Measurements from ENCODE around the gene CLIP2.
"Not testable (repeated sequence)": the region's sequence is repeated elsewhere in the genome, so short reads cannot be mapped to it uniquely, and the experiment has no call there.

Gene CLIP2

DNA sequence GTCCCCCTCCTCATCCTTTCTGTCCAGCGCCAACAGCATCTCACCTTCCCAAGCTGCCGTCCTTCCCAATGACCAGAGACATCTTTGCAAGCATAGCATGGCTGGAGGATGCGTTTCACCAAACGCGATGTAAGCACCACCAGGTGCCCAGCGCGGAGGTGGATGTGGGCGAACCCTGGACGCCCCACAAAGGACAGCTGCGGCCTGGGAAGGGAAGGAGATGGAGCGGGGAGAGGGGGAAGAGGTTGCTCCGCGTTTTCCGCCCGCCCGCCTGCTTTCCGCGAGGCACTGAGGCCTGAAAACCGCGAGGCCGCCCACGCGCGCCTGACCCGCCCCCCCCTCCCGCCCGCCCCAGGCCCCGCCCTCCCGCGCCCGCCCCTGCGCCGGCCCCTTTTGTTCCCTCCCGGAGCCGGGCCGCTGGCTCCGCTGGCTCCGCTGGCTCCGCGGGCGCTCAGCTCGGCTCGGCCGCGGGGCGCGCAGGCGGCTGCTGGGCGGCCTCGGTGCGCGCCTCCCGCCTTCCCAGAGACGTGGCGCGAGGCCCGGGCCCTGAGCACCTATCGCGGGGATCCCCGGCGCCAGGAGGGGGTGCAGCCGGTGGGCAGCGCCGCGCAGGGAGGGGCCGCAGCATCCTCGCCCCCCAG is at the start of gene CLIP2:
CLIP2 (plus strand) TSS at position 390 of the 641 bp plus-strand sequence. CDS start 28,140 bp downstream, outside the sequence.
- no peak for DNase-seq (ENCODE audit: low read depth, low spot score)

DNA sequence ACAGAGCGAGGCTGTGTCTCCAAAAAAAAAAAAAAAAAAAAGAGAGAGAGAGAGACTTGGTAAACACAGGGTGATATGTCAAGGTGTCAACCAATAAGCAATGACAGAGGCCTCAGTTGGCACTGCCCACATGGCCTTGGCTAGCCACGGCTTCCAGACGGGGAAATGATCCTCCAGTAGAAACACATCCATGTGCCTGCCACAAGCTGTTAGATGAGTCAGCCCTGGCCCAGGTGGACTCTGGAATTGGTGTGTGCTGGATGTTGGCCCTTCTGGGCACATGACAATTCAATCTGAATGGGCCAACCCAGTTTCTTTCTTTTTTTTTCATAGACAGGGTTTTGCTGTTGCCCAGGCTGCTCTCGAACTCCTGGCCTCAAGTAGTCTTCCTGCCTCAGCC is 48.7 kb upstream of the CLIP2 start:
- no peak for DNase-seq (ENCODE audit: low read depth, low spot score)

DNA sequence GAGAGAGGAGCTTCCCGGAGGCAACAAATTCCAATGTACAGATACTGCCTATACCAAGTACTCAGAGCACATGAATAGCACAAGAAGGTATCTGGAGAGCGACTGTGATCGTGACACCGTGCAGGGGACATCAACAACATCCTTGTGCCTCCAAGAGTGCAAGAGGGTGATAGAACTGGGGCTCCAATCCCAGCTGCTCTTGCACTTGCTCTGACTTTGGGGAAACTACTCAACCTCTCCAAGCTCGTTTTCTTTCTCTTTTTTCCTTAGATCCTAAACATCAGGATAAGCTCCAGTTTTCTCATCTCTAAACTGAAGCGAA is 47.1 kb upstream of the CLIP2 start:
- no peak for DNase-seq (ENCODE audit: low read depth, low spot score)

DNA sequence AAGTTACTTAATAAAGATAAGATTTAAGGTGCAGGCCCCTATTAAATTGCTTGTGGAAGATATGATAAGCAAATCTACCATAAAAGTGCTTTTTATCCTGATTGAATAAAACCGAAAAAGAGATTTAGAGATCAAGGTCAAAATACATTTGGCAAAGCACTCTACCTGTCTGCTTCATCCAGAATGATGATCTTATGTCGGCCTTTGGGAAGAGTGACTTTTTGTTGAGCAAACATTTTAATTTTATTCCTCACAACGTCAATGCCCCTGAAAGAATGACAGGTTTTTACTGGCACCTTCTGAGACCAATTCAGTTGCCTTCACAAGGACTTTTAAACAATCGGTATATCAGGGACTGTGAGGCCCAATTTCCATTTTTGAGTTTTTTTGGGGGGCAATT is 42.7 kb upstream of the CLIP2 start:
- DNase-seq (ENCODE audit: low read depth, low spot score): no peak

DNA sequence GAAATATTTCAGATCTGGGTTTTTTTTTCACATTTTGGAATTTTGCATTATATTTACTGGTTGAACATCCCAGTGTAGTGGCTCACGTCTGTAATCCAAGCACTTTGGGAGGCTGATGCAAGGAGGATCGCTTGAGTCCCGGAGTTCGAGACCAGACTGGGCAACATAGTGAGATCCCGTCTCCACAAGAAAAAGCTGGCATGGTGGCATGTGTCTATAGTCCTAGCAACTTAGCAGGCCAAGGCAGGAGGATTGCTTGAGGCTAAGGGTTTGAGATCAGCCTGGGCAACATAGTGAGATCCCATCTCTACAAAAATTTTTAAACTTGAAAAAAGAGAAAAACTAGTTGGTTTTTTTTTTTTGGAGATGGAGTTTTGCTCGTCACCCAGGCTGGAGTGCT is 41.1 kb upstream of the CLIP2 start:
- DNase-seq (ENCODE audit: low read depth, low spot score): no peak

DNA sequence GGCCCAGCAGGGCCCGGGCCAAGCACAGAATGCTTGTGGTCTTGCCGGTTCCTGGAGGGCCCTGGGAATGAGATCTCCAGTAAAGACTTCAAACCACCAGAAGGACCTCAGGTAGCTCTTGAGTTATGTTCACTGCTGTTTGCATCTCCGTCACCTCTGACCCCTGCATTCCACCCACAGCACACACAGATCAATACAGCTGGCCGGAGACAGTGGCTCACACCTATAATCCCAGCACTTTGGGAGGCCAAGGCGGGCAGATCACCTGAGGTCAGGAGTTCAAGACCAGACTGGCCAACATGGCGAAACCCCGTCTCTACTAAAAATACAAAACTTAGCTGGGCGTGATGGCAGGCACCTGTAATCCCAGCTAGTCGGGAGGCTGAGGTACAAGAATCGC is 40.1 kb upstream of the CLIP2 start:
- DNase-seq (ENCODE audit: low read depth, low spot score): not testable (repeated sequence)

DNA sequence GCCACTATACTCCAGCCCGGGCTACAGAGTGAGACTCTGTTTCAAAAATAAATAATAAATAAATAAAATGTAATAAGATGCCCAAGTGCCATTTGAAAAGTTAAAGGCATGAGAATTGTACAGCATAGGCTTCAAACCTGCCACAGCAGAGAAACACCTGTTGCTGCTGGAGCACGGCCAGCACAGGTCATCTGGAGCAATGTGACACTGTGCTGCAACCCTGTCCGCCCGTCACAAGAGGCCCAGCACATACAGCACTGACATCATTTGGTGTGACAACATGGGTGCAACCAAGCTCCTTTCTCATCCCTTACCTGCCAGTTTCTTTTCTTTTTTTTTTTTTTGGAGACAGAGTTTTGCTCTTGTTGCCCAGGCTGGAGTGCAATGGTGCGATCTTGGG is 36.3 kb upstream of the CLIP2 start:
- DNase-seq (ENCODE audit: low read depth, low spot score): no peak

DNA sequence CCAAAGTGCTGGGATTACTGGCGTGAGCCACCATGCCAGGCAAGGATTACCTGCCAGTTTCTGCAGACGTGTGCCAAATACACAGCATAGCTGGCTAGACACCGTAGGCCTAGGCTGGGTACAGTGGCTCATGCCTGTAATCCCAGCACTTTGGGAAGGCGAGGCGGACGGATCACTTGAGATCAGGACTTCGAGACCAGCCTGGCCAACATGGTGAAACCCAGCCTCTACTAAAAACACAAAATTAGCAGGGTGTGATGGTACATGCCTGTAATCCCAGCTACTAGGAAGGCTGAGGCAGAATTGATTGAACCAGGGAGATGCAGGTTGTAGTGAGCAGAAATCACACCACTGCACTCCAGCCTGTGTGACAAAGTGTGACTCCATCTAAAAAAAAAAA is 35.9 kb upstream of the CLIP2 start:
- DNase-seq (ENCODE audit: low read depth, low spot score): no peak

DNA sequence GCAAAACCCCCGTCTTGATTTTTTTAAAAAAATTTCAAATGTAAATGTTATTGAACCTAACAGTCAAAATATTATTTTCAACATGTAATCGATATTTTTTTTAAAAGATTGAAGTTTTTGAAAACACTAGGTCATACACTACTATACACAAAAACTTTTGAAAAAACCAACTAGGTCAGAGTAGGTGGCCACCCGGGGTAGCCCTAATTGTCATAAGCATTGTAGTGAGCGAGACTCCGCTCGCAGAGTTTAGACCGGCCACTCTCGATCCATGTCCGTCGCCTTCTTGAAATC is 35.4 kb upstream of the CLIP2 start:
- no peak for DNase-seq (ENCODE audit: low read depth, low spot score)

DNA sequence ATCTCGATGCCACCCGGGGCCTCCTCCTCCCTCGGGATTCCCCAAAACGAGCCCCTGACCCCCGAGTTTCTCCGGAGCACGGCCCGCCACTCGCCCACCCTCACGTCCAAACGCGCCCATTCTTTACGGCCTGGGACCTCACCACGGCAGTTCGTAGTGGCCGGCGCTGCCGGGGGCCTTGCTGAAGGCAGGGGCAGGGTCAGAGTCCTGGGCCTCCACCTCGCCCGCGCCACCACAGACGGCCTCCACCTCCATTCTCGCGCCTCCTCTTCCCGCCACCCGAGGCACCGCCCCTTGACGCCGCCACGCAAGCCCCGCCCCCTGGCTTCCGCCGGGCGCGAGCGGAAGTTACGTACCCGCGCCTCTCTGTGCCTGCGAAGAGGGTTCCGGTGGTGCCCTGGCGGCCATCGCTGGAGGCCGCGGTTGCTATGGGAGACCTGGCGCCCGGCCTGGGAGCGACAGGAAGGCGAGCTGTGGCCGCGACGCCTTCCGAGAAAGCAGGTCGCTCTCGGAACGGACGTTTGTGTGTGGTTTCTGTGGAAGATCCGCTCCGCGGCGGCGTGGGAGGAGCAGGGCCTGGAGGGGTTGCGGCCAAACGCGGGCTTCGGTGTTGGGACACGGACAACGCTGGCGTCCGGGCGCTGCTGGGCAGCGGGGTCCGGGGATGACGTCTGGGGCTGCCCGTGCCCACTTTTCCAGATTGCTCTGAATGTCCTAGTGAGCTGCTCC is 34.9 kb upstream of the CLIP2 start, which contains the start of gene RFC2:
RFC2 (minus strand) TSS at position 271 of the 729 bp plus-strand sequence; CDS start at position 255, 16 bp downstream.
- DNase-seq (ENCODE audit: low read depth, low spot score): peak; percentile 78

DNA sequence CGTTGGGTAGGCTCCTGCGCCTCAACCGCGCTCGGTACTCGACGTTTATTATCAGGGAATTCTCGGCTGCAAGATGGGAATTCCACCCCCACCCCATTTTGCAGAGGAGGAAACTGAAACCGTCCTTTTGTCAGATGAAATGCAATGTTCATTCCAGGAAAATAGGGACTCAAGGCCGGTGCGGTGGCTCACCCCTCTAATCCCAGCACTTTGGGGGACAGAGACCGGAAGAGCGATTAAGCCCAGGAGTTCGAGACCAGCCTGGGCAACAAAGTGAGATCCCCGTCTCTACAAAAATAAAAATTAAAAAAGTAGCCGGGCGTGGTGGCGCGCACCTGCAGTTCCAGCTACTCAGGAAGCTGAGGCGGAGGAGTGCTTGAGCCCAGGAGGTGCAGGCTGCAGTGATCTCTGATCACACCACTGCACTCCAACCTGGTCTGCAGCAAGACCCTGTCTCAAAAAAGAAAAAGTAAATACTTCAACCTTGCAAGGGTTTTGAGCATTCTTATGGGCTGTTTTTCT is 34.3 kb upstream of the CLIP2 start:
- no peak for DNase-seq (ENCODE audit: low read depth, low spot score)

DNA sequence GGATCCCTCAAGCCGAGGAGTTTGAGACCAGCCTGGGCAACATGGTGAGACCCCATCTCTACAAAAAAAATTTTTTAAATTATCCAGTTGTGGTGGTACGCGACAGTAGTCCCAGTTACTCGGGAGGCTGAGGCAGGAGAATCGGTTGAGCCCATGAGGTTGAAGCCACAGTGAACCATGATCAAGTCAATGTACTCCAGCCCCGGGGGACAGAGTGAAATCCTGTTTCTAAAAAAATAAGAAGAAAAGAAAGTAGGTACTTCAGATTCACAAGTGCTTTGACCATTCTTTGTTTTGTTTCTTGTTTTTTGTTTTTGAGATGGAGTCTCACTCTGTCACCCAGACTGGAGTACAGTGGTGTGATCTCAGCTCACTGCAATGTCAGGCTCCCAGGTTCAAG is 33.7 kb upstream of the CLIP2 start:
- not testable (repeated sequence) for DNase-seq (ENCODE audit: low read depth, low spot score)

DNA sequence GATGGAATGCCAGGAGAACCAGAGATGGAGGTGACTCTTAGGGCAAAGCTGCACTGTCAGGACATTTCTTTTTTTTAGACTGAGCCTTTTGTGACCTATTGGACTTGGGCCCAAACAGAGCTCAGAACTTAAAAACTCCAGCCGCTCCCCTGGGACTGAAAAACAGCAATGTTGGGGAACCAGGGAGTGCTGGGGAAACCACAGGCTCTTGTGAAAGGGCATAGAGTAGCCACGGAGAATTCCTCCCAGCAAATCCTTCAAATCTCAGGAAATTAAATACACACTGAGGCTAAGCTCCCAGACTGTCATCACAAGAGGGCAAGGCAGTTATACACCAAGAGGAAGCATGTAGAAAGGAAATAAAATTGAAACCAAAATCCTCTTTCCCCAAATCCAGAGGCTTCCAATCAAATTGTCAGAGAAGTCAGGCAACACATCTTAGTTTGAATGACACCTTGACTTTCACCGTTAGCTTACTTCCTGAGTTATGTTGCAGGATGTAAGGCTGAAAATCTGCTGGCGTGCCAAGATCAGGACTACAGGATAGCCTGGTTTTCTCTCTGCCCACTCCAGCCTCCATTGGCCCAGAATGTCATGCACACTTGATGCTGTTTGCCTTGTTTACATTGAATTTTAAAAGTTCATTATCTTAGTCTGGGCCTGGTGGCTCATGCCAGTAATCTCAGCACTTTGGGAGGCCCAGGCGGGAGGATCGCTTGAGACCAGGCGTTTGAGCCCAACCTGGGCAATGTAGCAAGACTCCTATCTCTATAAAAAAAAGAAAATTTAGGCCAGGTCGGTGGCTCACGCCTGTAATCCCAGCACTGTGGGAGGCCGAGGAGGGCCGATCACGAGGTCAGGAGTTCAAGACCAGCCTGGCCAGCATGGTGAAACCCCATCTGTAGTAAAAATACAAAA is 32.5 kb upstream of the CLIP2 start:
- no peak for DNase-seq (ENCODE audit: low read depth, low spot score)

DNA sequence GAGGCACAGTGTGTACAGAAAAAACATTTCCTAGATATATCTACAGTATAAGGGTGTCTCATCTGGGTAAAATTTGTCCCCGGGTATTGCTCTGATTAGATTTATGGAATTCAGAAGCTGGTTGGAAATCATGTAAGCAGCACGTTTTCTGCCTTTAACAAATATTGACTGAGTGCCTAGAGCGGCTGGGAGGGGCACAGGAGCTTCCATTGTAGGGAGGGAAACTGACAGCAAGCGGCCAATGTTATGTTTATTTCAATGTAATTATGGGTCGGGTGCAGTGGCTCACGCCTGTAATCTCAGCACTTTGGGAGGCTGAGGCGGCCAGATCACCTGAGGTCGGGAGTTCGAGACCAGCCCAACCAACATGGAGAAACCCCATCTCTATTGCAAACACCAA is 30.6 kb upstream of the CLIP2 start:
- no peak for DNase-seq (ENCODE audit: low read depth, low spot score)

DNA sequence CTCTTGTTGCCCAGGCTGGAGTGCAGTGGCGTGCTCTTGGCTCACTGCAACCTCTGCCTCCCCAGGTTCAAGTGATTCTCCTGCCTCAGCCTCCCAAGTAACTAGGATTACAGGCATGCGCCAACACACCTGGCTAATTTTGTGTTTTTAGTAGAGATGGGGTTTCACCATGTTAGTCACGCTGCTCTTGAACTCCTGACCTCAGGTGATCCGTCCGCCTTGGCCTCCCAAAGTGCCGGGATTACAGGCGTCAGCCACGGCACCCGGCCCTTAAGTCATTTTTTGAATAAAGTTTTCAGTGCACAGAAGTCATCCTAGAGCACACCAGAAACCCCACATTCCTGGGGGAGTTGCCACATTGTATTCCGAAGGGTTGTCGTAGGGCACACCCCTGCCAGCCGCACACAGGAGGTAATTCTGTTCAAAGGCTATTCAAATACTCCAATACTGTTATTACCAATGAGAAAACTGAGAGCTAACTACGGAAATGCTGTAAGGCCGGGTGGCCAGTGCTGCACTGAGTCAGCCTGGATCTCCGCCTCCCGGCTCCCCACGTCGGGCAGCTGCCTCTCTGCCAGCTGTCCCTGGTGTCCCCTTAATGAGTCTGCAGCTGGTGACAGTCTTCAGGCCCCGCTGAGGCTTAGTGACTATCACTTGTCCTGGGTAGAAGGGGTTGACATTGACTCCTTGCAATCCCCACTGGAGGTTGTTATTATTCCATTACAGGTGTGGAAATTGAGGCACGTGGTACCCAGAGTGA is 26.4 kb upstream of the CLIP2 start:
- DNase-seq (ENCODE audit: low read depth, low spot score): no peak

DNA sequence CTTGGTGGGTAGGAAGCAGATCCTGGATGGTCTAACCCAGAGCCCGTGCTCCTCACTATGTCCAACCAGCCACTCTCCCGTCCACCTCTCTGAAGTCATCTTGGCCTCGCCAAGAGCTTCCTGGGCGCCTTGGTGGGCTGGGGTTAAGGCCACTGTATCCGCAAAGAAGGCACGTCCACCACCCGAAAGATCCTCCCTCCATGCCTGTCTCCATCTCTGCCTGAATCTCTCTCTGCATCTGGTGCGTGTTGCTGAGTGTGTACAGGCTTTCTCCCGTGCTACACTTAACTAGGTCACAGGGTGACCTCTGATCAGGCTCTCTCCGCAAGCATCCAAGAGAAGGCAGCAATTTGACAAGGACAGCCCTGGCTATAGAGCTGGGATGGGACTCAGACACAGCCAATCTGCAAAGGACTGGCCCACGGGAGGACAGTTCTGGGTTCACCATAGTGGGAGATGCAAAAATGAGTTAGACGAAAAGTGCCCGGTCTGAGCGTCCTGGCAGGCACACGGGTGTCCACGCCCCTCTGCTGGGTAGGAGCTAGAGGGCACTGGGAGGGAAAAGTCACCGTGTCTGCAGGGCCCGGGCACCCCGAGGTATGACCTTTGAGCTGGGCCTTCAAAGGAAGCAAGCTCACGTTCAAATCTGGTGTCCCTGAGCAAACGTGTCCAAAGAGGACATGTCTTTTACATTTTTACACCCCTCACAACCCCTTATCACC is 25.6 kb upstream of the CLIP2 start:
- no peak for DNase-seq (ENCODE audit: low read depth, low spot score)

DNA sequence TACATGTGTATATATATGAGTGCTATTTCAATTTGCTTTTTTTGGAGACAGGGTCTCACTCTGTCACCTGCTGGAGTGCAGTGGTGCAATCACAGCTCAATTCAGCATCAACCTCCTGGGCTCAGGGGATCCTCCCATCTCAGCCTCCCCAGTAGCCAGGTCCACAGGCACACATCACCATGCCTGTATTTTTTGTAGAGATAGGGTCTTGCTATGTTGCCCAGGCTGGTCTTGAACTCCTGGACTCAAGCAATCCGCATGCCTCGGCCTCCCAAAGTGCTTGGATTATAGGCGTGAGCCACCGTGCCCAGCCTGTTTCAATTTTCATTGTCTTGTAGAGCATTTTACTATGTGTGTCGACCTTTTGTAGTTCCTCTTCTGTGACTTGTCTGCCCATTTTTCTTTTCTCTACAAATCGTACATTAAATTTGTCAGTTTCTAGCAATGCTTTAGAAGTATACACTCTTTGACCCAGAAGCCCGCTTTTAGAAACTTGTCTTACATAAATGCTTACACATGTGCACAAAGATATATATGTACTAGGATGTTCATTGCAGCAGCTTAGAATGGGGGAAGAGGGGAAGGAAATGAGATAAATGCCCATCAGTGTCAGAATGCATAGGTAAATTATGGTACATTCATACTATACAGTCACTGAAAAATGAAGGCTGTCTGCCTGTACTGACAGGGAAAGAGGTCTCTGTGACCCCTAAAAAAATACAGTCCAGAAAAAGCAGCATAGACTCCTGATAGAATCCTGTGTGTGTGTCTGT is 22.8 kb upstream of the CLIP2 start:
- no peak for DNase-seq (ENCODE audit: low read depth, low spot score)

DNA sequence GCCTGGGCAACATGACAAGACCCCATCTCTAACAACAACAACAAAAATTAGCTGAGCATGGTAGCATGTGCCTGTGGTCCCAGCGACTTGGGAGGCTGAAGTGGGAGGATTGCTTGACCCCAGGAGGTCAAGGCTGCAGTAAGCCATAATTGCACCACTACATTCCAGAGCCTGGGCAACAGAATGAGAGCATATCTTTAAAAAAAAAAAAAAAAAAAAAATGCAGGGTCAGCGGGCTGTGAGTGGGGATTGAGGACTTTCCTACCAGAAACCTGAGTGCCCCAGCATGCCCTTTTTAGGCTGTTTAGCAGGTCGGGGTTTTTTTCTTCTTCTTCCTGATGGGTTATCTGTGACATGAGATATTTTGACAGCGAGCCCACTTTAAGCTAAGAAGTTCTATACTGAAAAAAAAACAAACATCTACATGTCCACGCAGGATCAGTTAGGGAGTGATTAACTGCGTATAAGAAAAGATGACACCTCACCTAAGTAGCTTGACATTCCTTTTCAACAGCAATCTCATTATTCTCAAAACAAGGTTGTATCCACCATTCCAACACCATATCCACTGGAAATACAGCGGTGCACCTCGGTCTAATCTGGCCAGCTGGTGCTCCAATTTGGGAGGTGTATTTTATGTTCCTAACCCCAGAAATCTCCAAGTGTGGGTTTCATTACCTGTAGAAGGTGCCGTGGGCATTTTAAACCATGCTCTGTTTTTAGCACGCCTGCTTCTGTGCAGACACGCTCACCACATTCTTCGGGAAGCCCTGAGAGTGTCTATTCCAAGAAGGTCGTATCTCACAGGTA is 21.2 kb upstream of the CLIP2 start:
- DNase-seq (ENCODE audit: low read depth, low spot score): no peak

DNA sequence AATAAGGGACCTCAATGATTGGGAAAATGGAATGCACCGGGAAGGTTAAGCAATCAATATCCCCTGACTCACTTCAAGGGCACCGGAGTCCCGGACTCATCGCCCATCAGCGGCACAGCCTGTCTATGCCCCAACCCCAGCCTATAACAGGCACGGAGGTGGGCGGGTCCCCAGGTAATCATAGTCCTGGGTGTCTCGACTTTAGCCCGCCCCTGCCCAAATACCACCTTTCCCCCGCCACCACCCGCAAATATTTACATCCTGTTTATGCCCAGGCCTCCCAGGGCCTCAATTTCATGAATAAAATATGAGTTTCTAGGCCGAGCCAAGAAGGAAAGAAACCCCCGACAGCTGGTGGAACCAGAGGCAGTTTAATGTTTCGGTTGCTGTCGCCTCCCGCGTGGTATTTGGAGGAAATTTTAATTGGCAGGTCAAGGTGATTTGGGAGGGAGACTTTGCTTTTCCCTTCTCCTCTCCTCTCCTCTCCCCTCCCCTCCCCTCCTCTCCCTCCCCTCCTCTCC is 19.4 kb upstream of the CLIP2 start:
- peak; percentile 91 for DNase-seq (ENCODE audit: low read depth, low spot score)

All from iPS DF 19.7 (cell line).